ENCODE results near the gene ZFR. TPM values are rescaled to one million over a fixed set of nuclear protein-coding genes. Genes with fewer than 3 reads are reported as not detected.
A peak's percentile ranks its signal among the peaks of the same experiment; 100 is the strongest.
"Not testable (repeated sequence)": the region's sequence is repeated elsewhere in the genome, so short reads cannot be mapped to it uniquely, and the experiment has no call there.

The ZFR gene
- total RNA-seq, 1 donor from 2014 or later: 73.0 TPM

GRCh38 chr5:32314658-32315057 is 129.9 kb downstream of the ZFR start:
- no peaks in the 10 kb centered on the region for H3K27me3 ChIP-seq (ENCODE audit: control insufficient read depth, insufficient read depth, low read length)
- no peak overlapping the region for H3K4me3 ChIP-seq (ENCODE audit: low read depth, low read length)
- H3K36me3 ChIP-seq (ENCODE audit: control insufficient read depth, insufficient read depth, low read length): no peaks in the 10 kb centered on the region
- TF ChIP-seq, protein P1, sequence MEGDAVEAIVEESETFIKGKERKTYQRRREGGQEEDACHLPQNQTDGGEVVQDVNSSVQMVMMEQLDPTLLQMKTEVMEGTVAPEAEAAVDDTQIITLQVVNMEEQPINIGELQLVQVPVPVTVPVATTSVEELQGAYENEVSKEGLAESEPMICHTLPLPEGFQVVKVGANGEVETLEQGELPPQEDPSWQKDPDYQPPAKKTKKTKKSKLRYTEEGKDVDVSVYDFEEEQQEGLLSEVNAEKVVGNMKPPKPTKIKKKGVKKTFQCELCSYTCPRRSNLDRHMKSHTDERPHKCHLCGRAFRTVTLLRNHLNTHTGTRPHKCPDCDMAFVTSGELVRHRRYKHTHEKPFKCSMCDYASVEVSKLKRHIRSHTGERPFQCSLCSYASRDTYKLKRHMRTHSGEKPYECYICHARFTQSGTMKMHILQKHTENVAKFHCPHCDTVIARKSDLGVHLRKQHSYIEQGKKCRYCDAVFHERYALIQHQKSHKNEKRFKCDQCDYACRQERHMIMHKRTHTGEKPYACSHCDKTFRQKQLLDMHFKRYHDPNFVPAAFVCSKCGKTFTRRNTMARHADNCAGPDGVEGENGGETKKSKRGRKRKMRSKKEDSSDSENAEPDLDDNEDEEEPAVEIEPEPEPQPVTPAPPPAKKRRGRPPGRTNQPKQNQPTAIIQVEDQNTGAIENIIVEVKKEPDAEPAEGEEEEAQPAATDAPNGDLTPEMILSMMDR (IDR thresholded peaks at IDR 0.05; ENCODE audit: insufficient read depth, low read length, poor library complexity, severe bottlenecking): no peak
- DNase-seq (ENCODE audit: low read depth): no peak

DNA sequence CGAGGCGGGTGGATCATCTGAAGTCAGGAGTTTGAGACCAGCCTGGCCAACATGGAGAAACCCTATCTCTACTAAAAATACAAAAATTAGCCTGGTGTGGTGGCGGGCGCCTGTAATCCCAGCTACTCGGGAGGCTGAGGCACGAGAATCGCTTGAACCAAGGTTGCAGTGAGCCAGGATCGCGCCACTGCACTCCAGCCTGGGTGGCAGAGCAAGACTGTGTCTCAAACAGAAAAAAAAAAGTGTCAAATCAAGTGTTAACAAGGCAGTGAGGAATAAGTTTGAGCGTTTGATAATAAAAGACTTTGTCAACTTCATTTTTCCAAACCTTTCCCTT is 130.4 kb downstream of the ZFR start:
- not testable (repeated sequence) for H3K27me3 ChIP-seq (ENCODE audit: control insufficient read depth, insufficient read depth, low read length); H3K36me3 ChIP-seq (ENCODE audit: control insufficient read depth, insufficient read depth, low read length); H3K4me3 ChIP-seq (ENCODE audit: low read depth, low read length); DNase-seq (ENCODE audit: low read depth)

DNA sequence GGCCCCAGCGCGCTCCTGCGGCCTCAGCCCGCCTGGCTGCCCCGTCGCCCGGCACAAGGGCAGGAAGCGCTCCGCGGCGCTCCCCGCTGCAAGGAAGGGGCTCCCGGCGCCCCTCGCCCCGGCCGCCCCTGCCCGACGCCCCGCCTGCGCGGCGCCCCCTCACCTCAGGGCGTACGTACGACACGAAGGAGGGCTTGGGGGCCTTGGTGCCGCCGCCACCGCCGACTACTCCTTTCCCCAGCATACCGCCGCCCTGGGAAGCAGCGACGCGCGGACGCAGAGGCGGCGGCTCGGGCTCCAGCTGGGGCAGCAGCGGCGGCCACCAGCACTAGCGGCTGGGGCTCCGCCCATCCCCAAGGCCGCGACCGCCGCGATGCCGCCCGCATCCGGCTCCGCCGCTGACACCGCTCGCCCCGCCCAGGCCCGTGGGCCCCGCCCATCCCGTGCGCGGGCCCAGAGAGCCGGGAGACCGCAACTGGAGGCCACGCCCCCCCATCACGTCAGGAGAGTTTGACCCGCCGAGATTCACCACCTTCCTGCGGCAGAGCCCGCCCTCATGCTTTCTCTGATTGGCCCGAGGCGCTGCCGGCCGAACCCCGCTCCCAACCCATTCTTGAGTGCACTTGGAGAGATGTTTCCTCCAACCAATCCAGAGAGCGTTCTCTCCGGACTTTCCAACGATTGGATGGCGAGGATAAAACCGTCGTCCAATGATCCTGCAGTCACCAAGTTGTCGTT is 131.8 kb downstream of the ZFR start, which contains the start of gene MTMR12:
TSS of gene MTMR12 (minus strand) at position 345 of the 738 bp plus-strand sequence. CDS start at position 244, 101 bp downstream.
- no peaks in the 10 kb centered on the region for H3K27me3 ChIP-seq (ENCODE audit: control insufficient read depth, insufficient read depth, low read length)
- peak within 1 kb of the TSS; percentile 94 for H3K4me3 ChIP-seq (ENCODE audit: low read depth, low read length)
- DNase-seq (ENCODE audit: low read depth): peak; percentile 98
- TF ChIP-seq, protein P1 (IDR thresholded peaks at IDR 0.05; ENCODE audit: insufficient read depth, low read length, poor library complexity, severe bottlenecking): no peak
- H3K36me3 ChIP-seq (ENCODE audit: control insufficient read depth, insufficient read depth, low read length): no peaks in the 10 kb centered on the region

GRCh38 chr5:32312197-32312594 is 132.3 kb downstream of the ZFR start:
- TF ChIP-seq, protein P1 (IDR thresholded peaks at IDR 0.05; ENCODE audit: insufficient read depth, low read length, poor library complexity, severe bottlenecking): no peak
- no peak for DNase-seq (ENCODE audit: low read depth)
- Histone ChIP-seq H3K36me3 (ENCODE audit: control insufficient read depth, insufficient read depth, low read length) (no peaks in the 10 kb centered on the region), H3K4me3 (ENCODE audit: low read depth, low read length) (peak overlapping the region; percentile 94), H3K27me3 (ENCODE audit: control insufficient read depth, insufficient read depth, low read length) (no peaks in the 10 kb centered on the region)

DNA sequence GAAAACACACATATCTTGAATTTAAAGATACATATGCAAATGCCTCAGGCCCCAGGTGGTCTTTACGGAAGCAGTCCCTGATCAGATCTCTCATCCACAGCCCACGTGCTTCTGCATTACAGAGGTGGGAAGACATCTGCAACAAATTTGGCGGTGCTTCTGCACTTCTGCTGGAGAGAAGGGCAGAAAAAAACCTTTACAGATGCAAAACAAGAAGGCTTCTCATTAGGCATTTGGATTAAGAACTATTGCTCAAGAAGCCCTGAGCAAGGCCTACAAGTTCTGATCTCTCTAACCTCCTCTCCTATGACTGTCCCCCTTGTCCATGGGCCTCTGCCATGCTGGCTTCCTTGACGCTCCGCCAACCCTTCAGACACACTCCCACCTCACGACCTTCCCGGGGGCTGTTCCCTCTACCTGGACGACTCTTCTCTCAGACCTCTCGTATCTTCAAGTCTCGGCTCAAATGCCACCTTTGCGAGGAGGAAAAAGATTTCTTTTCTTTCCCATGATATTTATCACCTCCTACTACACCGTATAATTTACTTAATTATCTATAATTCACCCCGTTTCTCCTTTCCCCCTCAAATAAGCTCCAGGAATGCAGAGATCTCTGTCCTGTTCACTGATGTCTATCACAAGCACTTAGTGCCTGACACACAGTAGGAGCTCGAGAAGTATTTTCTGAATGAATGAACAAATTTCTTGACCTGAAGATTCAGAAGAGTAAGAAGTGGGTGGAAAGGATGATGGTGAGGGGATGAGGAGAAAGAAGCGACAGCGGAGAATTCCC is 132.9 kb downstream of the ZFR start:
- TF ChIP-seq, protein P1 (IDR thresholded peaks at IDR 0.05; ENCODE audit: insufficient read depth, low read length, poor library complexity, severe bottlenecking): no peak
- no peak for DNase-seq (ENCODE audit: low read depth)

DNA sequence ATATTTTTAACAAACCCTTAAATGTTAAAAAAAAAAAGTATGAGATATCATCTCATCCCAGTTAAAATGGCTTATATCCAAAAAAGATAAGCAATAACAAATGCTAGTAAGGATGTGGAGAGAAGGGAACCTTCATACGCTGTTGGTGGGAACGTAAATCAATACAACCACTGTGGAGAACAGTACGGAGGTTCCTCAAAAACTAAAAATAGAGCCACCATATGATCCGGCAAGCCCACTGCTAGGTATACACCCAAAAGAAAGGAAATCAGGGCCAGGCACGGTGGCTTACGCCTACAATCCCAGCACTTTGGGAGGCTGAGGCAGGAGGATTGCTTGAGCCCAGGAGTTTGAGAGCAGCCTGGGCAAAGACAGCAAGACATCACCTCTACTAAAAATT is 134.8 kb downstream of the ZFR start:
- no peak overlapping the region for H3K4me3 ChIP-seq (ENCODE audit: low read depth, low read length)
- no peaks in the 10 kb centered on the region for H3K36me3 ChIP-seq (ENCODE audit: control insufficient read depth, insufficient read depth, low read length)
- H3K27me3 ChIP-seq (ENCODE audit: control insufficient read depth, insufficient read depth, low read length): no peaks in the 10 kb centered on the region
- no peak for DNase-seq (ENCODE audit: low read depth)
- TF ChIP-seq, protein P1 (IDR thresholded peaks at IDR 0.05; ENCODE audit: insufficient read depth, low read length, poor library complexity, severe bottlenecking): no peak

More for the DNA sequence above, 132.9 kb downstream of the ZFR start:
- H3K27me3 ChIP-seq (ENCODE audit: control insufficient read depth, insufficient read depth, low read length): no peaks in the 10 kb centered on the region
- H3K36me3 ChIP-seq (ENCODE audit: control insufficient read depth, insufficient read depth, low read length): no peaks in the 10 kb centered on the region
- H3K4me3 ChIP-seq (ENCODE audit: low read depth, low read length): peak overlapping the region; percentile 94
